ENCODE measurements around the gene PTPRG. TPM values are rescaled to one million over a fixed set of nuclear protein-coding genes. Genes with fewer than 3 reads are reported as not detected.
A peak's percentile ranks its signal among the peaks of the same experiment; 100 is the strongest.

PTPRG gene
- total RNA-seq, 4 donors from 2014 or later, result 11.0 to 18.5 (median 14.9) TPM

GRCh38 chr3:62318365-62318751 is 757.0 kb downstream of the PTPRG start:
- DNase-seq (ENCODE audit: low spot score in 2 of 2), result no peak
- Histone ChIP-seq H3K4me3 (peak overlapping the region; percentile 70), H3K27me3 (no peaks in the 10 kb centered on the region), H3K27ac (peak overlapping the region; percentile 85), H3K4me1 (peaks cover 14% of the 10 kb centered on the region), H3K36me3 (peaks cover 13% of the 10 kb centered on the region), H3K9me3 (no peaks in the 10 kb centered on the region)
- TF ChIP-seq CTCF (IDR thresholded peaks at IDR 0.05), result no peak
- 45% methylated on average over 12 of the region's 12 CpGs for WGBS

GRCh38 chr3:62318752-62319569 is 757.6 kb downstream of the PTPRG start:
- peak overlapping the region; percentile 85 for H3K27ac ChIP-seq
- H3K4me1 ChIP-seq, result peaks cover 14% of the 10 kb centered on the region
- no peak for TF ChIP-seq CTCF (IDR thresholded peaks at IDR 0.05)
- no peak for TF ChIP-seq POLR2AphosphoS5 (IDR thresholded peaks at IDR 0.05)
- no peak for TF ChIP-seq EP300 (IDR thresholded peaks at IDR 0.05)
- no peak for TF ChIP-seq POLR2A (IDR thresholded peaks at IDR 0.05)
- no peaks in the 10 kb centered on the region for H3K9me3 ChIP-seq
- H3K4me3 ChIP-seq, result peak overlapping the region; percentile 70
- under 1% methylated on average over 24 of the region's 60 CpGs for WGBS
- no peaks in the 10 kb centered on the region for H3K27me3 ChIP-seq
- H3K36me3 ChIP-seq, result peaks cover 19% of the 10 kb centered on the region
- DNase-seq (ENCODE audit: low spot score in 2 of 2), result peak; percentile 87 to 90

GRCh38 chr3:62319570-62320243 is 758.3 kb downstream of the PTPRG start:
- H3K36me3 ChIP-seq, result peaks cover 22% of the 10 kb centered on the region
- H3K4me1 ChIP-seq, result peaks cover 14% of the 10 kb centered on the region
- no peak for TF ChIP-seq EP300 (IDR thresholded peaks at IDR 0.05)
- no peak for TF ChIP-seq CTCF (IDR thresholded peaks at IDR 0.05)
- no peak for DNase-seq (ENCODE audit: low spot score in 2 of 2)
- peak overlapping the region; percentile 70 for H3K4me3 ChIP-seq
- H3K9me3 ChIP-seq, result no peaks in the 10 kb centered on the region
- H3K27me3 ChIP-seq, result no peaks in the 10 kb centered on the region
- peak overlapping the region; percentile 85 for H3K27ac ChIP-seq
- 49% methylated on average over 7 of the region's 7 CpGs for WGBS

GRCh38 chr3:62323241-62323640 is 761.9 kb downstream of the PTPRG start:
- Histone ChIP-seq H3K4me1 (peaks cover 13% of the 10 kb centered on the region), H3K4me3 (no peak overlapping the region), H3K36me3 (peaks cover 22% of the 10 kb centered on the region), H3K9me3 (no peaks in the 10 kb centered on the region), H3K27me3 (no peaks in the 10 kb centered on the region), H3K27ac (no peak overlapping the region)
- TF ChIP-seq CTCF (IDR thresholded peaks at IDR 0.05) (no peak), POLR2AphosphoS5 (IDR thresholded peaks at IDR 0.05) (no peak), EP300 (IDR thresholded peaks at IDR 0.05) (no peak)
- WGBS, result 93% methylated on average over 1 of the region's 1 CpG
- no peak for DNase-seq (ENCODE audit: low spot score in 2 of 2)

- no peak overlapping the region for H3K4me3 ChIP-seq
- no peaks in the 10 kb centered on the region for H3K27me3 ChIP-seq
- no peak for TF ChIP-seq CTCF (IDR thresholded peaks at IDR 0.05)
- TF ChIP-seq EP300 (IDR thresholded peaks at IDR 0.05), result no peak
- TF ChIP-seq POLR2AphosphoS5 (IDR thresholded peaks at IDR 0.05), result no peak
- TF ChIP-seq POLR2A (IDR thresholded peaks at IDR 0.05), result no peak
- no peaks in the 10 kb centered on the region for H3K4me1 ChIP-seq
- H3K9me3 ChIP-seq, result no peaks in the 10 kb centered on the region
- 95% methylated on average over 8 of the region's 8 CpGs for WGBS
- no peak overlapping the region for H3K27ac ChIP-seq
- no peak for DNase-seq (ENCODE audit: low spot score in 2 of 2)
- peaks cover 22% of the 10 kb centered on the region for H3K36me3 ChIP-seq
Observed at GRCh38 chr3:62325896-62326295, 764.5 kb downstream of the PTPRG start.

All from suprapubic skin (tissue), 4 donors.